GM18951 (cell line): ENCODE results near the gene LIPH.

ENCODE experiments used
- POLR2A ChIP-seq: IDR thresholded peaks from 4 replicates; pipeline ENCODE4 v1.6.1; 2011; ENCODE audit warnings: mild to moderate bottlenecking; ENCODE audit not compliant: insufficient read length, insufficient read depth; ENCODE audit errors: extremely low read depth
- in situ Hi-C: fragments of 300-500 bp; cut with MboI; formaldehyde crosslinking; loops from one replicate; pipeline ENCODE4 v1.12.0; 2022; ENCODE audit warnings: low sequenced_read_pairs, mixed read lengths, inconsistent platforms; ENCODE audit not compliant: unreplicated experiment

LIPH gene

DNA sequence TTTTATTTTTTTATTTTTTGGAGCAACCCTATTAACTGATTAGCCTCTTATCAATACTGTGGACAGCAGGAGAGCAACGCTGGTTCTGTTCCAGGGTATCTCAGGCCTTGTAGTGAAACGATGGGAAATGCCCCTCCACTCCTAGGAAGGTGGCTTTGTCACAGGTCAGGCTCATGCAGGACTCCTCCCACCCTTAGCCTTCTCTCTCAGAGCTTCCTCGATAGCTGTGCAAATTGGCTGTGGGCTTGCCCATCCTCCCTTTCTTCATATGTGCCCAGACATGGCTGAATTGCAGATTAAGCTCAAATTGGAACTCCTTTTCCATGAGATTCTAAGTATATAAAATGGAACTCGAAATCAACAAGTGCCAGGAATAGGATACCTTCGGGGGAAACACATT is 92.1 kb downstream of the LIPH start:
- in situ Hi-C loops, result no loop called here
- TF ChIP-seq POLR2A, result no peak

DNA sequence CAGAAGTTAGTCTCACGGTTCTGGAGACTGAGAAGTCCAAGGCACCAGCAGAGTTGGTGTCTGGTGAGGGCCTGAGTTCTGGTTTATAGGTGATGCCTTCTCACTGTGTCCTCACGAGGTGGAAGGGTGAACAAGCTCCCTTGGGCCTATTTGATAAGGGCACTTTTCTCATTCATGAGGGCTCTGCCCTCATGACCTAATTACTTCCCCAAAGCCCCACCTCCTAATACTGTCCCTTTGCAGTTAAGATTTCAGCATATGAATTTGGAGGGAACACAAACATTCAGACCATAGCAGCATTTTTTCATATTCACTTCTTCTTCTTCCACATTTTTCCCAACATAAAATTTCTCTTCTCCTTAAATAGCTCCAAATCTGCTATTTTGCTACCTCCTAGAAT is 95.0 kb downstream of the LIPH start:
- TF ChIP-seq POLR2A, result no peak
- in situ Hi-C loops, result no loop called here
